Measurements from ENCODE around the gene POLG2. TPM values are rescaled to one million over a fixed set of nuclear protein-coding genes. Genes with fewer than 3 reads are reported as not detected.

POLG2 gene
- 8.3 and 11.6 TPM in 2 replicates for total RNA-seq (2014; rRNA removed; shearing (Covaris generic))

DNA sequence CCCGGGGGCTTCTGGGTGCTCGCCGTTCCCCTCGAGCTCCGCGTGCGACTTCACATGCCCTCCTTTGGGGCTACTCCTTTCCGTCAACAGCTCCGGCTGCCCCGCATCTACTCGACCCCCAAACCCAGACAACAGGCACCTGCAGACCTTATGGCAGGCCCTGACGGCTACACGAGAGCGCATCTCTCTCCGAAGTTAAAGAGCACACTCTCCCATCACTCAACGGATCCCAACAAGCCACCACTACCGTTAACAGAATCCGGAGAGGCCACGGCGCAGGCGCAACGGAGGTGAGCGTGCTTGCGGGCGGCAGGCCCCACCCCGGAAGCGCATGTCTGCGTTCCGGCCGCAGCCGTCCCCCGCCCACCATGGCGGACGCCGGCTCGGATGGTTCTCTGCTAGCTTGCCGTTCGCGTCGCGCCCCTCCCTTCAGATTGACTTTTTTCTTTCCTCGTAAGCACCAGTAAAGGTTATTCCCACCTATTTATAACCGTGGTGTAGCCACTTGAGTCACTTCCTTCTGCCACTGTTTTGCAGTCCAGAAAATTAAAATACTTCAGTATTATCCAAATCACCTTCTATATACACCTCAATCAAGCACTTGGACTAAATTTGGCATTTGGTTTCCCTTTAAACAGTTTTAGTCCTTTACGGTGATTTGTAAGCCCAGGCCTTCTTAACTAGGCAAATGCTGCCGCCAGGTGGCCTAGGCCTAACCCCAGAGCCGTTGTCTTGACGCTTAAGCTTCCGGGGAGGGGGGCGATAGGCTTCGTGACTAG lies at the start of gene POLG2:
TSS of gene POLG2 (minus strand) at position 269 of the 779 bp plus-strand sequence. CDS start at position 183, 86 bp downstream.
- DNase-seq (ENCODE audit: low read depth) = peak; percentile 98

DNA sequence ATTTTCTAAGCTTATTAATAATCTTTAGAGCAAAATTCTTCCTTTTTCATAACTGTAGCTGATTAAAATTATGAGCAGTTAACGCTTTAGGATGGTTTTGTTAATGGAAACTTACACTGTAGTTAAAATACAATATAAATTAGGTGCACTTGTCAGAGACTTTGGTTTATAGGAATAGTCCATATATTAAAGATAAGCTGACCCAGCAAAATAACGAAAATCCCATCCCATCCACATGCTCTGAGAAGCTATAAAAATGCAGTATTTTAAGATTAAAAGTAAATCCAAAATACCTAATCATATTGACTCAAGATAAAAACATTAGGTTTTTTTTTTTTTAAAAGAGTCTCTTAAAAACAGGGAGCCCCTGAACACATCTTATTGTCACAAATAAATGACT lies 47.9 kb upstream of the POLG2 start:
- DNase-seq (ENCODE audit: low read depth) = no peak

- DNase-seq (ENCODE audit: low read depth) = no peak
These were observed 43.4 kb upstream of the POLG2 start for GRCh38 chr17:64540118-64540776.

DNA sequence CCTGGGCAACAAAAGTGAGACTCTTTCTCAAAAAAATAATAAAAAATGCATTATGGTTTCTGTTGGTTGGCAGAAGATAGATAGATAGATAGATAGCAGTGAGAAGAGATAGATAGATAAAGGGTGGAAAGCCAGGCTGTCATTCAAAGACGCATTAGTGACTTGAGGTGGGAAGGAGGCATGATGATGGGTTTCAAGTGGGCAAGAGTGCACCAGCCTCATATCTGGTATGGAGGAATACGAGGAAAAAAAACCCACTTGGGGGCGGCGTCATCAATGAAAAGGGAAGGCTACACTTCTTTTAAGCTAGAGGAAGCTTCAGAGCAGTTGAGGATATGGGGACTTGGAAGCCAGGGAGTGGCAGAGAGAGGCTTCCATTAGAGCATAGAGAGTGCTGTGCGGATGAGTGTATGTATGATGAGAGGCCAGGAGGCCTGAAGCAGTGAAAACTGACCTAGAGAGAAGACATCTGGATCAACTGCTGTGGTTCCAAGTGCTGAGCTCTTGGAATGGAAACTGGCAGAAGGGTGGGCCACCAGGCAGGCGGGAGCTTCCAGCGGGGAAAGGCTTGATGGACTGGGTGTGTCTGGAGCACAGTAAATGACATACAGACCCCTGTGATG lies 41.8 kb upstream of the POLG2 start:
- DNase-seq (ENCODE audit: low read depth) = no peak

- DNase-seq (ENCODE audit: low read depth) = no peak
These were observed 40.6 kb upstream of the POLG2 start for GRCh38 chr17:64537488-64537887.

- DNase-seq (ENCODE audit: low read depth) = no peak
These were observed 40.1 kb upstream of the POLG2 start for GRCh38 chr17:64536913-64537312.

- DNase-seq (ENCODE audit: low read depth) = no peak
These were observed 38.5 kb upstream of the POLG2 start for GRCh38 chr17:64535357-64535756.

- DNase-seq (ENCODE audit: low read depth) = peak; percentile 9
These were observed 37.3 kb upstream of the POLG2 start for GRCh38 chr17:64534187-64534586.

GRCh38 chr17:64533784-64534183 lies 36.9 kb upstream of the POLG2 start:
- no peak for DNase-seq (ENCODE audit: low read depth)

- no peak for DNase-seq (ENCODE audit: low read depth)
These were observed 35.6 kb upstream of the POLG2 start for GRCh38 chr17:64532409-64532808.

- DNase-seq (ENCODE audit: low read depth) = no peak
These were observed 35.1 kb upstream of the POLG2 start for GRCh38 chr17:64531955-64532371.

- DNase-seq (ENCODE audit: low read depth) = no peak
These were observed 32.4 kb upstream of the POLG2 start for GRCh38 chr17:64529221-64529620.

GRCh38 chr17:64527914-64528313 lies 31.1 kb upstream of the POLG2 start:
- no peak for DNase-seq (ENCODE audit: low read depth)

- no peak for DNase-seq (ENCODE audit: low read depth)
These were observed 23.5 kb upstream of the POLG2 start for GRCh38 chr17:64520359-64520758.

- no peak for DNase-seq (ENCODE audit: low read depth)
These were observed 22.7 kb upstream of the POLG2 start for GRCh38 chr17:64519601-64520000.

- DNase-seq (ENCODE audit: low read depth) = no peak
These were observed 19.0 kb upstream of the POLG2 start for GRCh38 chr17:64515829-64516228.

DNA sequence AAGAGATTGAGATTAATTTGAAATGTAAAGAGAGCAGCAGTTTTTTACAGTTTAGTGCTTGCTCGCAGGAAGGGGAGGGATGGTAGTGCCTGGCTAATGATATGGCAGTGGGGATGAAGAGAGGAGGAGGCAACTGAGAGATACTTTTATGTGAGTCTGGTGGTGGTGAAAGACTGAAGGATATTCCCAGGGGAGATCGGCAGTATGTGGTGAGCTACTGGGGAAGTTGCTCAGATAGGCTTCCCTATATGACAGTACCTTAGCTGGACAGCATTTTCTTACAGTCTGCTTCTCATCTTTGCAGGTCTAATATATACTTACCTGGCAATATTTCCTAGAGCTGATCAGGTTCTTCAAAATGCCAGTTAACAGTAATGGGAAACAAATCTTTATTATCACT lies 18.6 kb upstream of the POLG2 start:
- DNase-seq (ENCODE audit: low read depth) = no peak

DNA sequence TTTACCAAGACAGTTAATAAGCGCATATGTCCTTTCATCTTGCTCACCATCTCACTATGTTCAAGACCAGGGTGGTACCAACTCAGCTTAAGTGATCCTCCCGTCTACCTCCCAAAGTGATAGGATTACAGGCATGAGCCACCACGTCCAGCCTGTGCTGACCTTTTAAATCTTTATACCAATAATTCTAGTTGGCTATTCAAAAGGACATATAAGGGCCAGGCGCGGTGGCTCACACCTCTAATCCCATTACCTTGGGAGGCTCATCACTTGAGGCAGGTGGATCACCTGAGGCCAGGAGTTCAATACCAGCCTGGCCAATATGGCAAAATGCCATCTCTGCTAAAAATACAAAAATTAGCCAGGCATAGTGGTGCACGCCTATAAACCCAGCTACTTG lies 12.3 kb upstream of the POLG2 start:
- no peak for DNase-seq (ENCODE audit: low read depth)

DNA sequence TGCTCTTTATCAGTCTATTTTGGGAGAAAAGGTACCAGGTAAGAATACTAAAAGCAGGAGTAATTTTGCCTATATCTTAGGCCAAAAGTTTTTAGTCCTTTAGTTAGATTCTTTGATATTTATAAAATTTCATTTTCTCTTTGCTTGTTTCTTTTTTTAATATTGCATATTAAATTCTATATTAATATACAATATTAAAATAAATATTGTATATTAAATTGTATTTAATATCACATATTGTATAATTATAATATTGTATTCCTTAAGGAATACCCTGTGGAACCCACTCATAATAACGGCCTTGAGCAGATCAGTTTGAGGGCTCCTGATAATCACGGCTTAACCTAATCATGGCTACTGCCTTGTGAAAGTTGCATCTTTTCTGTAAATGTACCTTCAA lies 11.8 kb upstream of the POLG2 start:
- DNase-seq (ENCODE audit: low read depth) = no peak

DNA sequence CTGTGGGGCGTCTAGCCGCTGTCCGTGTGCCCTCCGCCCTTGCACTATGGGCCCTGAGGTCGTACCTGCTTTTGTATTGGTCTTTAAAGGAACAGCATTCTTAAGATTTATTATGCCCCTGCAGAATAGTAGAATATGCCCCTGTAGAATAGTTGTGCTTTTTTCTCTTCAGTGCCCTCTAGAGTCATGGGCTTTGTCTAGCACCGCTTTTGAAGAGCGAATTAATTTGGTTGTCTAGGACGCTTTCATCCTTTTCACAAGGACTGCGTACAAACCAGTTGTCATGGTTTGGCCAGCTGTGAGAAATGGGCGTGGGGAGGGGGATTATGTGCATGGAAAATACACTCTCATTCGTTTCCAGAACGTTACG lies 10.5 kb upstream of the POLG2 start:
- DNase-seq (ENCODE audit: low read depth) = peak; percentile 53

GRCh38 chr17:64506576-64507412 lies 9.9 kb upstream of the POLG2 start, which contains the start of gene CEP95:
TSS of gene CEP95 (plus strand) at chr17:64506977. CDS start at chr17:64507098, 121 bp downstream.
- DNase-seq (ENCODE audit: low read depth) = peak; percentile 96

GRCh38 chr17:64506201-64506575 lies 9.3 kb upstream of the POLG2 start, which contains the start of gene DDX5:
TSS of gene DDX5 (minus strand) at chr17:64506289. CDS start at chr17:64506119, 170 bp downstream.
- DNase-seq (ENCODE audit: low read depth) = peak; percentile 99
